ENCODE measurements around the gene ERFL. TPM values are rescaled to one million over a fixed set of nuclear protein-coding genes. Genes with fewer than 3 reads are reported as not detected.
"Not testable (repeated sequence)": the region's sequence is repeated elsewhere in the genome, so short reads cannot be mapped to it uniquely, and the experiment has no call there.

ERFL gene
- total and polyA plus RNA-seq, 2 of the 4 experiments (the other 2 are of a cell fraction), result not detected

GRCh38 chr19:41914424-41914834, 13.8 kb downstream of the ERFL start:
- CTCF ChIA-PET; H3K4me3 ChIP-seq (ENCODE audit: insufficient read depth, low read depth, low read length); intact Hi-C loops (cut with micrococcal nuclease); H3K9me3 ChIP-seq (ENCODE audit: control insufficient read depth, insufficient read depth, low read length); H2BK20ac ChIP-seq (ENCODE audit: low read depth, low read length); ATAC-seq (ENCODE audit: low read depth); in situ Hi-C loops (cut with MboI; ENCODE audit: low sequenced_read_pairs); dilution Hi-C loops (cut with HindIII; ENCODE audit: low sequenced_read_pairs, unreplicated experiment); H2BK5ac ChIP-seq (ENCODE audit: low read depth, low read length, poor library complexity, severe bottlenecking); H3K4me2 ChIP-seq (ENCODE audit: low read depth, low read length); H3K79me1 ChIP-seq (ENCODE audit: low read depth in 1 of 2, low read length in 2 of 2); H3K9ac ChIP-seq (ENCODE audit: low read depth, low read length); H3K4me1 ChIP-seq (ENCODE audit: control insufficient read depth, insufficient read depth, low read length); H3K27ac ChIP-seq (ENCODE audit: insufficient read depth, low read length); H2BK120ac ChIP-seq (ENCODE audit: low read depth, low read length); H3K36me3 ChIP-seq (ENCODE audit: control insufficient read depth, insufficient read depth, low read length); H3K4ac ChIP-seq (ENCODE audit: low read depth, low read length); H4K8ac ChIP-seq (ENCODE audit: low read depth in 2 of 2, low read length in 2 of 2); H4K91ac ChIP-seq (ENCODE audit: insufficient read depth, low read depth, low read length); H3K56ac ChIP-seq (ENCODE audit: extremely low read depth, insufficient read depth, low read length); H2BK15ac ChIP-seq (ENCODE audit: low read depth, low read length); H2AFZ ChIP-seq (replicated peaks; ENCODE audit: low read length, poor library complexity); H3K23ac ChIP-seq (ENCODE audit: low read depth, low read length); H3K14ac ChIP-seq (replicated peaks; ENCODE audit: low read depth, low read length); H2AK5ac ChIP-seq (ENCODE audit: low read depth, low read length); DNase-seq; H4K5ac ChIP-seq (ENCODE audit: low read depth, low read length); BruUV-seq (replicated peaks); H2AK9ac ChIP-seq (replicated peaks; ENCODE audit: low read depth, low read length, poor library complexity); H3K18ac ChIP-seq (ENCODE audit: low read depth, low read length); POLR2A ChIA-PET (ENCODE audit: unreplicated experiment): not testable (repeated sequence)
- 0% methylated on average over 1 of the region's 5 CpGs; no CpG with 5 or more reads in 1 of the 2 experiments for WGBS, 2 experiments (ENCODE audit: extremely low coverage in 2 of 2, insufficient read length in 1 of 2)
- peaks cover 78% of the 10 kb centered on the region for H3K27me3 ChIP-seq (ENCODE audit: control insufficient read depth, insufficient read depth, low read length)
- peaks cover 25% of the 10 kb centered on the region for H4K20me1 ChIP-seq (ENCODE audit: insufficient read depth, low read length)
- H3K9me1 ChIP-seq (ENCODE audit: insufficient read depth, low read length), result peaks cover 11% of the 10 kb centered on the region

Data from IMR-90 (cell line).